IPS DF 4.7 (cell line): ENCODE measurements around the gene MYORG.

Experiments
- DNase-seq: peaks from one replicate; pipeline ENCODE4 v3.0.0-alpha.2; 2013; ENCODE audit warnings: low spot score; ENCODE audit errors: extremely low read depth

Gene MYORG

DNA sequence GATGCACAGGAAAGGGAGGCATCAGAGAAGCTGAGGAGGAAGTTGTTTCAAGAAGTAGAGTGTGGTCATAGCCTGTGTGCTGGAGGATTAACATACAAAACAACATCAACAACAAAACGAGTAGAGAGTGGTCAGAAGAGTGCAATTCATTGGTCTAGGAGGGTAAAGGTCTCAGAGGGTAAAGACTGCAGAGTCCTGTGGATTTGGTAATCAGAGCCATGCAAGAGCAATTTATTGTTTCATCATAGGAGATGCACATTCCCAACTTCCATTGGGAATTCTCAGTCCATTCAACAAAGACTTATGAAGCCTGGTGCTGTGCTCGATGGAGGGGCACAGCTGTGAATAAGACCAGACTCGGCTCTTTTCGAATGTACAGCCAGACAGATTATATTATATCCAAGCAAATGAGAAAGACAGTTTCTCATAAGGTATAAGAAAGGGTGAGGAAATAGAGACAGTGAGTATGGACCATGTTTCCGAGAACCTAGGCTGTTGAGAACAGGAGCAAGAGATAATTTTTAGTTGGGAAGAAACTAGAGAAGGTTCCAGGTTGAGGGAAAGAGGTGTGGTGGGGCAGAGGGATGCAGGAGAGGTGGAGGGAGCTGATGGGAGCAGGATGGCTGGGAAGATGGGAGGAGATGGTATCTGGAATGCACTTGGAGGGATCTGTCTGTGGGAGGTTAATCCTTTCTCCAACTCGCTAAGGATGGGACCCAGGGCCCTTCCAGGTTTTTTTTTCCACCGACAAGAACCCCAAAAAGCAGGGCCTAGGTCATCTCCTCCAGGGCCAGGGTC, 7.9 kb upstream of the MYORG start:
- no peak for DNase-seq

DNA sequence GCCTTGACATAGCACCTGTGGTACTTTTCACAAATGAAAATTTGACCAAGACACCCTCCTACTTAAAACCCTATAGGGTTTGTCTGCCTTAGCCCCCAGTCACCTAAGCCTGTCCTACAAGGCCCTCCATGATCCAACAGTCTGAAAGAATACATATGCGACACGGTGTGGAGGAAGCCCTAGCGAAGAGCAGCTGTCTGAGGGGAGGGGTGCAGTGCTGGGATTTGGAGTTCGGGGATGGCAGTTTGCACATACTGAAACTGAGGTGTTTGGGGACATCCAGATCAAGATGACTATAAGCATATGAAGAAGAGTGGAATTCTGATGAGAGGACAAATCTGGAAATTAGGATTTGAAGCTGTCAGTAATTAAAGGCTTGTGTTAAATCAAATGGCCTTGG, 7.2 kb upstream of the MYORG start:
- DNase-seq: no peak

DNA sequence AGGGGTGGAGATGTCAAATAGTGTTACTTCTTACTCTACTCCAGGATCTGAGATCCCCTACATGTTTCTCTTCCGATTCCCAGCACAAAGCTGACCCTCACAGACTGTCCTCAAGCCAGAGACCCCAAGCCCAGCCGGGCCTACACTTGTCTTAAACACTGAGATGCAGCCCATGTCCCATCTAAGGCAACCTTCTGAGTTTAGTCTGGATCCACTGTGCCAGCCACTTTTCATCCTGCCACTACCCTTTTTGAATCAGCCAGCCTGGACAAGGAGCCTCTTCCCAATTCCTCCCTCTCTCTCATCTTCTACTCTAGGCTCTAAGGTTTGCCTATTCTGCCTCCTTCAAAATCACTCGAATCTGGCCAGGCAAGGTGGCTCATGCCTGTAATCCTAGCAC, 6.2 kb upstream of the MYORG start:
- no peak for DNase-seq

DNA sequence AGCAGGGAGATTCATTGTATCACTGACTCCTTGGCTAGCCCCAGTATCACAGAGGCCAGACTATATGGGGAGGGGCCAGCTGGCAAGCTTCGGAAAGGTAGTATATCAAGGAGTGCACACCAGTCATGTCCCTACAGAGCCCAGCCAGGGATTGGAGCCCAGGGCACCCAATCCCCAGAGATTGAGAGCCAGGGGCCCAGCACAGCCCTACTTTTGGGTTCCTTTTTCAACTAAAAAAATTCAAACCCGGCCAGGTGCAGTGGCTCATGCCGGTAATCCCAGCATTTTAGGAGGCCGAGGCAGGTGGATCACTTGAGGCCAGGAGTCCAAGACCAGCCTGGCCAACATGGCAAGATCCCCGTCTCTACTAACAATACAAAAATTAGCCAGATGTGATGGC, 5.4 kb upstream of the MYORG start:
- DNase-seq: no peak

DNA sequence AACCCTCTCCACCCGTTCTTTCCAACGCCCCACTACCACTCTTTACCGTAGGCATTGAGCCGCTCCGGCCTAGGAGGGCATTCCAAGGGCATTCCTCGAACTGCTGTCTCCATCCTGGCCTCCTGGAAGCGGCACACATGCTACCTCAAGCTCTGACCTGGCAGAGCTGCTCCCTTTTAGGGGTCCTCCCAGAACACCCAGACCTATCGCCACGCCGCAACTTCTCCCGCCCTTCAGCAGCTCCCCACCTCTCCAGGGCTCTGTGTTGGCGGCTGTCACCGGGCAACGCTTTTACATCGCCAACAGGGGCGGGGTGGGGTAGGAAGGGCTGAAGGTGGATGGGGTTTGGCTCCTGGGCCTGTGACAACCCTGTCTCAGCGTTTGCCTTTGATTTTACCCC, 4.6 kb upstream of the MYORG start:
- no peak for DNase-seq

DNA sequence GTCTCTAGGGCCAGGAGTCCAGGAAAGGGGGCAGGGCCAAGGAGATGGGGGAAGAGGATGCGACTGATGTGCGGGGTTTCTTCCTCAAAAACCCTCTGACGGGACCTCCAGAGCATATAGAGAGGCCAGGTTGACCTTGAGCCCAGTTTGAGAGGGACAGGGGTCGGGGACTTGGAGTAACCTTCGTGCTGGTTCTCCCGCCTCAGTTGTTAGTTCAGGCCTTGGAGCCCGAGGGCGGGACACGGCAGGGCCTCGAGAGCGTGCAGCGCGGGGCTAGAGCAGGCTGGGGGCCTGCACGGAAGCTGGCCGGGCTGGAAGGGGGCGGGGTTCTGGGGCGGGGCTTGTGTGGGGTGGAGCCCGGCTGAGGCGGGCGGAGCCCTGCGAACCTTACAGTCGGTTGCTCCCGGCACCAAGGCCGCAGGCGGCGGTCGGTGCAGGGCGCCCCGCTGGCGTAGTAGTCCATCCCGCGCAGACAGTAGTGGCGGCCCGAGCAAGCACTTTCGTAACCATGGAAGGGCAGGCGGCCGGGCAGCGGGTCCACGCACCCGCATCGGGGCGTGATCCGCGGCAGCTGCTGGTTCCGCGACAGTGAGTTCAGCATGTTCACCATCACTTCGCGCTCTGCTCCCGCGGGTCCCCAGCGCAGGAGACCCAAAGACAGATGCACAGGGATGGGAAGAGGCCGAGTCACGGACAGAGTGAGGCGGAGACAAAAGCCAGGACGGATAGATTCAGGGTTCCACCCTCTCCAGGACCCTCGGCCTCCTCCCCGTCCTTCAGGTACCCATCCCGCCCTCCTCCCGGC, 4.0 kb upstream of the MYORG start:
- DNase-seq: no peak

DNA sequence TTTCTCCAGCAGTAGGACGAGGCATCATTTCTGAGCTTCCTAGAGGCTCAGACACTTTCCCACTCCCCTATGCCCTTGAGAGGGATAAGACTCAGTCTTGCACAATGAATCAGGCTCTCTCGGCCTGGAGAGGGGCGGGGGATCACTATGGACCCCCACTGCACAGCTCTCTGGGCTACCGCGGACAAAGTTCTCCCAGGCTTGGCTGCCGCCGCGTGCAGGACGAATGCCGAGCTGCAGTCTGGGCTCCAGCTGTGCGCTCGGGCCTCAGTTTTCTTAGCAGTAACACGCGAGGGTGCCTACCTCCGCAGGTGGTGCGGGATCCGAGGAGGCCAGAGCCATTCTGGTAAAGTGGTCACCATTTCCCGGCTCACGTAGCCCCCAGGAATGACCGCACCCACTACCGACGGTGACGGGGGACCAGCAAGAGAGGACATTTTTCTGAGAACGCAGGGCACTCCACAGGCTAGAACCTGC, 3.4 kb upstream of the MYORG start:
- DNase-seq: no peak

DNA sequence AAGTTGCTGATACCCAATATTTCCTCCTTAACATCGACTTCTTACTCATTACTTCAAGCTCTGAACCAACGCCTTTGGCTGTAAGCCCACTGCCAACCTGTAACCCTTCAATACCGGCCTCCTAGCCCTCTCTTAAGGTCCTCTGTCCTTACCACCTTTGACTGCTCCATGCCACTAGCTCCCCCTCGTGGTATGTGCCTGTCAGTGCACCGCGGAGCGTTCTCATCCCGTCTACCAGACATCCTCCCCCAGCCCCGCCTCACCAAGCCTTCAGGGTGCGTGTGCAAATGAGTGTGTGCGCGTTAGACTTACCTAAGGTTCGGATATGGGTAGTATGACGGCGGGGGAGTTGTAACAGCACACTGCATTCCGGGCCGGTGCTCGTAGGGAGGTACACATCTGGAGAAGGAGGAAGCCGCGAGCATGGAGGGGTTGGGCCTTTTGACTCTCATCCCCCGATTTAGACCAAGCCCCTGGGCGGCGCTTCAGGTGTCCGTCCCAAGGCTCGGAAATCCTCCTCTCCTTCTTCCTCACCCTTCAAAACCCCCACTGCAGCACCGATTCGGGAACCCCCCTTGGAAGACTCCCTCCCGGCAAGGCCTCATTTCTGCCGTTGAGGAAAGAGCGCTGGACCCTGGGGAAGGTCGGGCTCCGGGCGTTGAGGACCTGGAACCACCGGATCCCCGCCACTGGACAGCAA, 2.8 kb upstream of the MYORG start:
- no peak for DNase-seq

DNA sequence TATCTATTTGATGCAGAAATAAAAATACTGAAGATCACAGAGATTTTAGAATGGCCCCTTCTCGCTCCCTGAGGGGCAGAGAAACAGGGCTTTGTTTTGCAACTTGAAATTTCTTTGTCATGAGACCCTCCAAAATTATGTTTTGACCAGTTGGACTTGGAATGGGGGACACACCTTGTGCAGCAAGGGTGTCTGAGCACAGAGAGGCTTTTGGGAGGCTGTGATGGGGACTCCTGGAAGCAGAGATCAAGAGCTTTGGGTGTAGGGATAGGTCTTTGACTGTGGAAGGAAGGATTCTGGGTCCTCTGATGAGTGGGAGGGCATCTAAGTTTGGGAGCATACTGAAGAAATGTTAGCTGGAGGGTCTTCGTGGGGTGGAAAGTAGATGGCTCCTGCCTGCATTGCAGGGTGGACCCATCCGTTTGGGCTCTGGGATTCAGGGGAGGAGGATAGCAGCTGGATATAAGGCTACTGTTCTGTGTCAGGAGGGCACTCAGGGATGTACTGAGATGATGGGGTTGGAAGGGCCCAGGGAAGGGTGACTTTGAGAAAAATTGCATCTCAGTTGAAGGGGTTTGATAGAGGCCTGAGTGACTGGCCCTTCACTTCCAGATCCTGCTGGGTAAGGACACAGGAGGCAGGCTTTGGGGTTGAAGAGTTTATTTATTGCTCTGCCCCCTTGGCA, 1.8 kb upstream of the MYORG start:
- no peak for DNase-seq

DNA sequence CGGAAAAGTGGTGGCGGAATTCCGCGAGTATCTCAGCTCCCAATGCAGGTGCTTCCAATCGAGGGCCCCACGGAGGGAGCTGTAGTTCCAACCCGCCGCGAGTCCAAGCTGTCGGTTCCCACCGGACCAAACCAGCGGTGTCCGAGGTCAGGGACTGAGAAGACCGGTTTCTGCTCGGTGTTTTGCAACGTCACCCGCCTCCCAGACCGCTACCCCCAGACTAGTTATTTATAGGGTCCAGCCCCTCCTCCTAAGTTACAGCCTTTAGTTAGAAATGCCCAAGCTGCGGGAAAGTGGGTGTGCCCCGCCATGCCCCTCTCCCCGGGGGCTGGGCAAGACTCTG, 677 bp upstream of the MYORG start:
- DNase-seq: no peak

DNA sequence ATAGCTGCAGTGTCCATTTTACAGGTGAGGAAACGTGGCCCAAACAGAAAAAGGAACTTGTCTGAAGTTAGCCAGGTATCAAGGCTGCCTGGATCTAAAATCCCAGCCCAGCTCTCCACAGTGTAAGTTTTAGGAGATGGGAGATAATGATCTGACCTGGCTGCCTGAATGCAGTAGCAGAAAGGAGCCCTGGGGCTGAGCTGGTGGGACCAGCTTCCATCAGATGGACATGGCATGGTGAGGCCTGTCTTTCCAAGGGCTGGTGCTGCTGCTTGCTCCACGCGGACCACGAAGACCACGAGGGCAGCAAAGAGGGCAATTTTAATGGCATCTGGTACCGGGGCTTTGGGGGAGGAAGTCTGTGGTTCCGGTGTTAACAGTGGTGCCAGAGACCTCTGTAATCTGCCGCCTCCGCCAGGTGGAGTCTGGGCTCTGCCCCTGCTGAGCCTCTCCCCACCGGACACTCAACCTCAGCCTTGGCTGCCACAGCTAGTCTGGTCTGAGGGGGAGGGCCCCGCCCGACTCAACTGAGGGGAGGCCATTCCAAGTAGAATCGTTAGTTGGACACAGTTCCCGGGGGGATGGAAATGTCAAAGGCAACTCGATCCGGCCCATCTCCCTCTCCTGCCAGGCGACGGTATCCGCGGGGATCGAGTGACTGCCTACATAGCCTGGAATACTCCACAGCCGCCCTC, 650 bp downstream of the MYORG start:
- DNase-seq: no peak

DNA sequence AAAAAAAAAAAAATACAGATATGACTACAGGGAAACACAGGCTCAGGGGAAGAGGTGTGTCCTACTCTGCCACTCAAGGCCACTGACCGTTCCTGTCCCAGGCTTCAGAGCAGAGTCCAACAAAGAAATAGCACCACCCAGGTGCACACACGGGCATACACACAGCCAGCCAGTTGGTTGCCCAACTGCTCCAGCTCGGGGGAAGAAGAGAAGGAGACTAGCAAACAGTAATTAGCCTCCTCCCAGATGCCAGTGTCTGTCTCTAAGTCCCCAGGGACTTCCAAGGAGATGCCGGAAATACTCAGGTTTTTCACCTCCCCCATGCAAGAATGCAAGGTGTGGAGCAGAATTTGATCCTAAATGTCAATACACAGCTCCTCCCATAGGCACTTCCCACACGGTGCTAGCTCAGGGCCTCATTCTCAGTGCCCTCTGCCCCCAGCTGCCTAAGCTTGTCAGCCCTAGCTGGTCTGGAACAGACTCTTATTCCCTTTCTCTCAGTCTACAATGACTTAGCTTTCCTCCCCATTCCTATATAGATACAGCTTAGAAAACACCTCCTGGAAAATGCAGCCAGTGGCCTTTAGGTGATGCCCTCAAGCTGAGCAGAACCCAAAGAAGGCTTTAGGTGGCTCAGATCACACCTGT, 1.7 kb downstream of the MYORG start:
- no peak for DNase-seq

DNA sequence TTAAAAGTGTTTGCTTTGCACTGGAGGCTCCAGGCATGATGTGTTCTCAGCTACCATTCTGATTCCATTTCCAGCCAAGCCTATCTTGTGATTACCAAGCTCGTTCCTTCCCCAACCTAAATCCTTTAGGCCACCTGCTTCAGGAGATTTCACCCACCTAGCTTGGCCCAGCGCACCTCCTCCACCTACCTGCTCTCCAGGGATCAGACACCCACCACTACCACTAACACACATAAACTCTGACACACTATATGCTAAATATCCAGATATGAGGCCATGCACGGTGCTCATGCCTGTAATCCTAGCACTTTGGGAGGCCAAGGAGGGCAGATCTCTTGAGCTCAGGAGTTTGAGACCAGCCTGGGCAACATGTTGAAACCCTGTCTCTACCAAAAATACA, 2.4 kb downstream of the MYORG start:
- DNase-seq: no peak

DNA sequence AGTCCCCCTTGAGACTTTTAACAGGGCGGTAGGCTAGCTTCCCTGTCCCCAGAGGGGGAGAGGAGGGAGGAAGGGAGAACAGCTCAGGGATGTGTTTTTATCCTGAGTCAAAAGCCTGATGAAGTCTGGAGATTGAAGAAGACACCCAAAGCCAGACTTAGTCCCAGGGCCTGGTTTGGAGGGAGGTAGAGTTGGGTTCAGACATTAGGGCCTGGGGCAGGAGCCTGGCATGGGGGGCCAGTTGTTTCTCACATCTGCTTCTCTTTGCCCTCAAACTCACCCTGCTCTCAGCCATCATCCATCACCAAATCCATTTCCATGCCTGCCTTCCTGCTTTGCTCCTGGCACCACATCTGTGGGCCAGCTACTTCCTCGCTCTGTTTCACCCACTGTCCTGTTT, 2.9 kb downstream of the MYORG start:
- no peak for DNase-seq

DNA sequence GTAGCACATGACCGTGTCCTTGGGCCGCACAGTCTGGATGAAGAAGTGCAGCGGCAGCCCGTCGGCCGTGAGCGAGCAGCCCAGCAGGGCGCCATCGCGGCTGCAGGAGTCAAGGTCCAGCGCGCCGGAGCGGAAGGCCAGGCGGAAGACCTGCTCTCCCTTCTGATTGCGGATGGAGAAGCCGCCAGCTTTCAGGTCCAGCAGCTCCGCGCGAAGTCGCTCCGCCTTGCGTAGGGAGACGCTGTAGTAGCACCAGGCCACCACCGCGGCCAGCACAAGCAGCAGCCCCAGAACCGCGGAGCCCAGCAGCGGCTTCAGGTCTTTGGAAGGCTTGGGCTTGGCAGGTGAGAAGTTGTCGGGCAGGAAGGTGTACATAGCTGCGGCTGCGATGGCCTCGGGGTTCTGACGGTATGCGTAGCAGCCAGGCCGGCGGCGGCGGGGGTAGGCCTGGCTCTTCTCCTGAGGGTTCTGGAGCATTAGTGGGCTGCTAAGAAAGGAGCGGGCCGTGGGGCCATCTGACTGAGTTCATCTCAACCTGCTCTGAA, 4.2 kb downstream of the MYORG start:
- no peak for DNase-seq

DNA sequence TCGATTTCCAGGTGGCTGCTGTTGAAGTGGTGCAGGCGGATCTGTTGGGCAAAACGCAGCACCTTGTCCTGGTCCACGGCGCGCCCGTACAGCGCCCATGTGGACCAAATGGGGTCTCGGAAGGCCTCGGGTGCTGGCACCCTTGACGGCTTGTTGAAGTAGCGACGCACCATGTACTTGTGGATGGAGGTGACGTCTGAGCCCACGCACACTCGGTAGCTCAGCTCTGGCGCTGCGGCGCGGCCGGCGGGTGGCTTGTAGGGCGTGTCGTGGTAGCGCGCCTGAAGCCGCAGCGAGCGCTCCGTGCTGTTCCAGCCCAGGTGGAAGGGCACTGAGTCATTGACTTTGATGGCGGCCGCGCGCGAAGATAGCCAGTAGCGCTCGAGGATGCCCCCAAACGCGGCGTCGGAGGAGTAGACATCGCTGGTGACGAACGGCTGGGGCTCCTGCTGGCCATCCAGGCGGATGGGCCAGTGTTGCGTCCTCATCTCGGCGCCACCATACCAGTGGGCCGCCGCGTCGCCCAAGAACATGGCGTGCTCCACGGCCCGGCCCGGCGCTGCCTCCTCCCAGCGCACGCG, 4.7 kb downstream of the MYORG start:
- no peak for DNase-seq

DNA sequence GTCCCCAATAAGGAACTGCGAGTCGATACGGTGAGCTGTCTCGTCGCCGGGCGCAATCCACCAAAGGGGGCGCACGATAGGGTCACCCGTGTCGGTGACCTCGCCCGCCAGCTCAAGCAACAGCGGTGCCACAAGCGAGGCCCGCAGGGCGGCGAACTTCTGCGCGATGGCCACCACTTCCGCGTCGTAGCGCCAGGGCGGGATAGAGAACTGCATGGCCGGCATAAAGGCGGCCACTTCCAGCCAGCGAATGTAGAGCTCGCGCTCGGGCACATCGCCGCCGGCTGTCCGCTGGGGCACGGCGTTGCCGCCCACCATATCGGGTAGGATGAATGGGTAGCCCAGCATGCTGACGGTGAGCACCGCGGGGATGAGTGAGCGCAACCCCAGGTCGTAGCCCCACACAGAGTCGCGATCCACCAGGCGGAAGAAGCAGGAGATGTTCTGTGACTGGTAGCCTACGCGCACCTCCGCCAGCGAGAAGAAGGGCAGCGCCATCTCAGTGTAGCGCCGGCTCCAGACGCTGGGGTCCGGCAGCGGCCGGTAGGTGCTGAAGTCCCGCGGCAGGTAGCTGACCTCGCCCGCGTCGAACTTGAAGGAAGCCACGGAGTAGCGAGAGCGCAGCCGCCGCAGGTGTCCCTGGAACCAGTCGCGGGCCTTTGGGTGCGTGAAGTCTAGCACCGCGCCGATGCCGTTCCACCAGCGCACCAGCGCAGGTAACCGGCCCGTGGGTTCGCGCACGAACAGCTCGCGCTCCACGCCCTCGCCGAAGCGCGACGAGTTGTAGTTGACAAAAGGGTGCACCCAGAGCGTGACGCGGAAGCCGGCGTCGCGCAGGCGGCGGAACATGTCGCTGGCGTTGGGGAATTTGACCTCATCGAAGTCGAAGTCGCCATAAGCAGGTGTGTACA, 5.5 kb downstream of the MYORG start:
- no peak for DNase-seq

DNA sequence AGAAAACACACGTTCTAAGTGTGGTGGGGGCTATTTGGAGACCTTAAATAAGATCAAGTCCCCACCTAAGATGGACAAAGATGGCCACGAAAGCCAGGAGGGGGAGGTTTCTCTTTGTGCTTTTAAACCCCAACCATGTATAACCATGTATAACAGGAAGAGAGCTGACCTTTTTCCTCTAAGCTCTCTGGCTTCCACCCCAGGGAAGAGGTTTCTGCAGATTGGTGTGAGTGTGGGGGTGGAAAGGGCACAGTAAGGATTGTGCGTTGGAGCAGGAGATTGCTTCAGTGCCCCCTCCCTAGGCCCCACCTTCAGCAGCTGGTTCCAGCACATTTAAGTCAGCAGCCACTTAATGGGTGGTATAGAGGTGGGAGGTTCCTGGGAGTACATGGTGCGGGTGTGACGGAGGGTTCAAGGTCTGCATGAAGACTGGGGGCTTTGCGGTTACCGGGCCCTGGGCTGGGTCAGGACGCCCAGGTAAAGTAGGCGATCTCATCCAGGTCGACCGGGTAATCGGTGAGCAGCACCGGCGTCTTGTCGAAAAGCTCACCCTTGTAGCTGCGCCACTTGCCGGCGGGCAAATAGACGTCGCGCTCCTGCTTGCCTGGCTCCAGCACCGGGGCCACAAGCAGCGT, 6.2 kb downstream of the MYORG start:
- no peak for DNase-seq
